C4-2B (cell line): ENCODE results near the gene RMI2.

Experiments
- CTCF ChIP-seq: fragments of 450-650 bp; conservative IDR thresholded peaks from 2 replicates; pipeline ENCODE4 v1.5.1; 2017; ENCODE audit warnings: mild to moderate bottlenecking
- ZFX ChIP-seq: fragments of 450-650 bp; IDR thresholded peaks from 2 replicates; pipeline ENCODE4 v1.6.1; 2017

- TF ChIP-seq CTCF (no peak), ZFX (no peak)
These were observed 10.6 kb downstream of the RMI2 start for GRCh38 chr16:11355862-11356261.
